ENCODE data around the gene PLA2G2F. TPM values are rescaled to one million over a fixed set of nuclear protein-coding genes. Genes with fewer than 3 reads are reported as not detected.

Gene PLA2G2F
- total RNA-seq, 2 experiments from 2014 or later, result not detected

- ChIA-PET CTCF (no interaction called here), POLR2A (no interaction called here)
- TF ChIP-seq CTCF (IDR thresholded peaks at IDR 0.05), result no peak
- Histone ChIP-seq H3K27ac (ENCODE audit: low read depth in 1 of 2, low read length in 2 of 2) (no peak overlapping the region), H3K4me1 (ENCODE audit: insufficient read depth, low read length) (peaks cover 11% of the 10 kb centered on the region), H3K4me3 (ENCODE audit: low read length) (no peak overlapping the region), H3K27me3 (ENCODE audit: control insufficient read depth in 1 of 2, insufficient read depth in 2 of 2, low read length in 2 of 2) (no peaks in the 10 kb centered on the region), H3K9me3 (ENCODE audit: control insufficient read depth in 1 of 2, insufficient read depth in 1 of 2, low read length in 2 of 2) (no peaks in the 10 kb centered on the region), H3K36me3 (ENCODE audit: insufficient read depth, low read length) (no peaks in the 10 kb centered on the region)
- H3K27ac Mint-ChIP-seq, result no peak overlapping the region
- no peak overlapping the region for H3K4me3 Mint-ChIP-seq
- H3K9me3 Mint-ChIP-seq, result no peaks in the 10 kb centered on the region
- H3K36me3 Mint-ChIP-seq (ENCODE audit: low read depth), result no peaks in the 10 kb centered on the region
- intact Hi-C loops (cut with DNase I, micrococcal nuclease), result no loop called here
- peaks cover 5% of the 10 kb centered on the region for H3K4me1 Mint-ChIP-seq (ENCODE audit: low read depth)
- ATAC-seq (ENCODE audit: poor library complexity), result no peak
- no peaks in the 10 kb centered on the region for H3K27me3 Mint-ChIP-seq
- no peak for DNase-seq
Measured at GRCh38 chr1:20148571-20149500, 9.7 kb downstream of the PLA2G2F start.

DNA sequence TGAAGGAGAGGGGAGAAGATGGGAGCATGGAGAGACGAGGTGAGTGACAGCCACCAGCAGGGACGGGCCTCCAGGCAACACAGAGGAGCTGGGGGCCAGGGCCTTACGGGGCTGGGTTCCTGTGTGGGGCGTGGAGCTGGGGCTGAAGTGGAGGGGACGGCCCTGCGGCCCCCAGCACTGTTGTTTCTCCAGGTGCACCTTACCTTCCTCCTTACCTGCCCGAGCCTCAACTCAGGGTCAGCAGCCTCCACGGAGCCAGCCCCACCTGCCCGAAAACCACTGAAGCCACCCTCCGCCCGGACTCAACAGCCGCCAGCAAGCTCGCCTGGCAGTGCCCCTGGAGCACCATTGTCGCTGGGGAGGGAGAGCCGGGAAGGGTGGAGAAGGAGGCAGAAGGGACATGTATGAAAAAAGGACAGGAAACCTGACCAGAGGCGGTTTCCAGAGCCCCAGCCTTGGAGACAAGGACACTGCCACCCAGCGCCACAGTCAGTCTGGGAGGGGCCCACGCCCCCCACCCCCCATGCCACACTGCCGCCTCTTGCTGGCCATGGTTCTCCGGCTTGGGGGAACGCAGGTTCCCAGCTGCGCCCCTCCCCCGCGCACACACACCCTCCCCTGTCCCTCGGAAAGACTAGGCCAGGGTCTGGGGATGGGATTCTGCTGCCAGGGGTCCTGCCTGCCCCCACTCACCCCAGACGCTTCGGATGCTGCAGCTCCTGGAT, 10.6 kb downstream of the PLA2G2F start:
- H3K4me1 ChIP-seq (ENCODE audit: insufficient read depth, low read length), result peaks cover 19% of the 10 kb centered on the region
- H3K9me3 Mint-ChIP-seq, result no peaks in the 10 kb centered on the region
- H3K27ac ChIP-seq (ENCODE audit: low read depth in 1 of 2, low read length in 2 of 2), result no peak overlapping the region
- TF ChIP-seq CTCF (IDR thresholded peaks at IDR 0.05), result no peak
- H3K36me3 ChIP-seq (ENCODE audit: insufficient read depth, low read length), result no peaks in the 10 kb centered on the region
- intact Hi-C loops (cut with DNase I, micrococcal nuclease), result loop anchor here (5.0 to 10.0 kb wide), 3 partner anchors 385 to 432 kb away; no protein-coding TSS in a partner anchor
- H3K27me3 ChIP-seq (ENCODE audit: control insufficient read depth in 1 of 2, insufficient read depth in 2 of 2, low read length in 2 of 2), result no peaks in the 10 kb centered on the region
- CTCF ChIA-PET, result no interaction called here
- H3K27me3 Mint-ChIP-seq, result no peaks in the 10 kb centered on the region
- H3K4me3 ChIP-seq (ENCODE audit: low read length), result no peak overlapping the region
- ATAC-seq (ENCODE audit: poor library complexity) (no peak), DNase-seq (no peak)
- no peaks in the 10 kb centered on the region for H3K36me3 Mint-ChIP-seq (ENCODE audit: low read depth)
- no peak overlapping the region for H3K27ac Mint-ChIP-seq
- peaks cover 11% of the 10 kb centered on the region for H3K4me1 Mint-ChIP-seq (ENCODE audit: low read depth)
- H3K9me3 ChIP-seq (ENCODE audit: control insufficient read depth in 1 of 2, insufficient read depth in 1 of 2, low read length in 2 of 2), result no peaks in the 10 kb centered on the region
- H3K4me3 Mint-ChIP-seq, result no peak overlapping the region
- POLR2A ChIA-PET, result no interaction called here

- POLR2A ChIA-PET, result no interaction called here
- no peak overlapping the region for H3K4me3 ChIP-seq (ENCODE audit: low read length)
- CTCF ChIA-PET, result interaction anchor here (1.0 kb wide), 1 partner anchor 268 kb away, joined by 4 read pairs; the partner anchor contains the start of gene OTUD3
Measured at GRCh38 chr1:20150326-20150705, 11.2 kb downstream of the PLA2G2F start.

More at GRCh38 chr1:20150326-20150705, 11.2 kb downstream of the PLA2G2F start:
- Mint-ChIP-seq H3K9me3 (no peaks in the 10 kb centered on the region), H3K4me3 (no peak overlapping the region), H3K36me3 (ENCODE audit: low read depth) (no peaks in the 10 kb centered on the region), H3K4me1 (ENCODE audit: low read depth) (peaks cover 12% of the 10 kb centered on the region), H3K27me3 (no peaks in the 10 kb centered on the region), H3K27ac (no peak overlapping the region)
- intact Hi-C loops (cut with DNase I, micrococcal nuclease), result loop anchor here (5.0 to 10.0 kb wide), 3 partner anchors 386 to 433 kb away; no protein-coding TSS in a partner anchor
- no peak for TF ChIP-seq CTCF (IDR thresholded peaks at IDR 0.05)
- H3K4me1 ChIP-seq (ENCODE audit: insufficient read depth, low read length), result peaks cover 21% of the 10 kb centered on the region
- no peak overlapping the region for H3K27ac ChIP-seq (ENCODE audit: low read depth in 1 of 2, low read length in 2 of 2)
- no peak for ATAC-seq (ENCODE audit: poor library complexity)
- no peaks in the 10 kb centered on the region for H3K9me3 ChIP-seq (ENCODE audit: control insufficient read depth in 1 of 2, insufficient read depth in 1 of 2, low read length in 2 of 2)
- H3K36me3 ChIP-seq (ENCODE audit: insufficient read depth, low read length), result no peaks in the 10 kb centered on the region
- DNase-seq, result no peak
- H3K27me3 ChIP-seq (ENCODE audit: control insufficient read depth in 1 of 2, insufficient read depth in 2 of 2, low read length in 2 of 2), result no peaks in the 10 kb centered on the region

Measured in CD4-positive, alpha-beta T cell (primary cell).